NCI-H2196 treated with DMSO at 0.1 percent for 48 hours (cell line): Measurements from ENCODE around the gene C5AR1.
"Not testable (repeated sequence)": the region's sequence is repeated elsewhere in the genome, so short reads cannot be mapped to it uniquely, and the experiment has no call there.

ENCODE experiments used
- DNase-seq: peaks from one replicate; lab custom pipeline; 2025; ENCODE audit not compliant: unreplicated experiment; lab: John Stamatoyannopoulos, UW

The C5AR1 gene

DNA sequence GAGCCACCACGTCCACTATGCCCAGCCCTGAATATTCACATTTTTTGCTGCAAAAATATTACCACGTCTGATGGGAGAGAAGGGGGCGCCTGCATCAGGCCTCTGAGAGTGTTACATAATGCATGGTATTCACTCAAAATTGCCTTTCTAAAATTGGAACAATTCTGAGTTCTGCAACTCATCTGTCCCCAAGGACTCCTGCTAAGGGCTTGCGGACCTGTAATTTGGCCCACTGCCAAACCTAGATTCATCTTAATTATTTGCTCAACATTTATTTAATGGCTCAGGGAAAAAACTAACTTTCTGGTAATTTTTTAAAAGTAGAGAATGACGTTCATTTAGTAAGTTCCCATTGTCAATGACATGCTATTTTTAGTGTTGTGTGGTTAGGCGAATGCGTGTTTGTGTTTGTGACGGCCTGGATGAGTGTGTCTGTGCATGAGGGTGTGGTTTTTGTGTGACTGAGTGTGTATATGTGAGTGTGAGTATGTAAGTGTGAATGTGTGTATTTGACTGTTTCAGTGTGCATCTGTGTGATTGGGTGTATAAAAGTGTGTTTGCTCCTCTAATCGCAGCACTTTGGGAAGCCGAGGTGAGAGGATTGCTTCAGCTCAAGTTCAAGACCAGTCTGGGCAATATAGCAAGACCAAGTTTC is 26.1 kb upstream of the C5AR1 start:
- no peak for DNase-seq

DNA sequence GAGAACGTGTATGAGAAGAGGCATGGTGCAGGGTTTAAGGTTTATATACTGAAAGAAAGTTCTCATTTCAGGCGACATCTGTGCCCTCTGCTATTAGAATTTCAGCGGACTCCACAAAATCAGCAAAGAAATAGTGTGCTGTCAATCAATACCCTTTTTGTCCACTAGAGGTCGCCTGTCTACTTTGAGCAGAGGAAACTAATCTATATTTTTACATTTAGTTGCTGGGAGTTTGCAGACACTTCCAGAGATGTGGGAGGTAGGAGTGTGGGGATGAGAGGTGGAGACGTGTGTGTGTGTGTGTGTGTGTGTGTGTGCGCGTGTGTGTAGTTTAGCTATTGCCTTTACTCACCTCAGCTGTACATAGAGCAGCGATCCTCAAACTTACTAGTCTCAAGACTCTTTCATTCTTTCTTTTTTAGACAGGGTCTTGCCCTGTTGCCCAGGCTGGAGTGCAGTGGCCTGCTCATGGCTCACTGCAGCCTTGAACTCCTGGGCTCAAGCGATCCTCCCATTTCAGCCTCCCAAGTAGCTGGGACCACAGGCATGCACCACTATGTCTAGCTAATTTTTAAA is 25.2 kb upstream of the C5AR1 start:
- DNase-seq, result peak; percentile 44

DNA sequence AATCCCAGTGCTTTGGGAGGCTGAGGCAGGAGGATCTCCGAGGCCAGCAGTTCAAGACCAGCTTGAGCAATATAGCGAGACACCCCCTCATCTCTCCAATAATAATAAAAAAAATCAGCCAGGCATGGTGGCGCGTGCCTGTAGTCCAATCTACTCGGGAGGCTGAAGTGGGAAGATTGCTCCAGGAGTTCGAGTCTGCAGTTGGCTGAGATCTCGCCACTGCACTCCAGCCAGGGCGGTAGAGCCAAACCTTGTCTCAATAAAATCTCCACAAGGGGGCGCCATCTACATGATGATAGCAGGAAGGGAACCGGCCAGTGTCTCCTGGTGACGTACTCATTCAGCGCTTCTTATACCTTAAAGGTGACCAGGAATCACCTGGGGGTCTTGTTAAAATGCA is 13.6 kb upstream of the C5AR1 start:
- DNase-seq, result peak; percentile 80

DNA sequence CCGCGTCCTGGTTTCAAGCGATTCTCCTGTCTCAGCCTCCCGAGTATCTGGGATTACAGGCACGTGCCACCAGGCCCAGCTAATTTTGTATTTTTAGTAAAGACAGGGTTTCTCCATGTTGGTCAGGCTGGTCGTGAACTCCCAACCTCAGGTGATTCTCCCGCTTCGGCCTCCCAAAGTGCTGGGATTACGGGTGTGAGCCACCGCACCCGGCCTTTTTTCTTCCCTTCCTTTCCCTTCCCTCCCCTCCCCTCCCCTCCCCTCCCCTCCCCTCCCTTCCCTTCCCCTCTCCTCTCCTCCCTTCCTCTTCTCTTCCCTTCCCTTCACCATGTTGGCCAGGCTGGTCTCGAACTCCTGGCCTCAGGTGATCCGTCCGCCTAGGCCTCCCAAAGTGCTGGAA is 8.8 kb upstream of the C5AR1 start:
- not testable (repeated sequence) for DNase-seq

DNA sequence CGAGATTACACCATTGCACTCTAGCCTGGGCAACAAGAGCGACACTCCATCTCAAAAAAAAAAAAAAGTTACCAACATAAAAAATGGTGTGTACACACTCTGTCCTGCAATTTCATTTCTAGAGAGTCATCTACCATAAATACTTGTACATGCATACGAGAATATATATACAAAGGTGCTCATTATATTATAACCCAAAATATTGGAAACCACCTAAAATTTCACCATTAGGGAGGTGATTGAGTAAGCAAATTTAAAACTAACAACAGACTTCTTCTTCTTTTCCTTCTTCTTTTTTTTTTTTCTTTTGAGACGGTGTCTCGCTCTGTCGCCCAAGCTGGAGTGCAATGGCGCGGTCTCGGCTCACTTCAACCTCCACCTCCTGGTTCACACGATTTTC is 7.4 kb upstream of the C5AR1 start:
- no peak for DNase-seq

DNA sequence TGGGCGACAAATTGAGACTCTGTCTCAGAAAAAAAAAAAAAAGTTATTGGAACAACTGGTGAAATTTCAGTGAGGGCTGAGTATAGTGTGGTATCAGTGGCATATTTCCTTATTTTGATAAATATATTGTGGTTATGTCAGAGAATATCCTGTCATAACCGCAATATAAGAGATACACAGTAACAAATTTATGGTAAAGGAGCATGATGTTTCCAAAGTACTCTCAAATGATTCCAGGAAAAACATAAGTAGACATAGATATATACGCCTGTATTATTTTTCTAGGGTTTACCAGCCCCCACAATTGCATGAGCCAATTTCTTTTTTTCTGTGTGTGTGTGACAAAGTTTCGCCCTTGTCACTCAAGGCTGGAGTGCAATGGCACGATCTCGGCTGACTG is 5.7 kb upstream of the C5AR1 start:
- no peak for DNase-seq

DNA sequence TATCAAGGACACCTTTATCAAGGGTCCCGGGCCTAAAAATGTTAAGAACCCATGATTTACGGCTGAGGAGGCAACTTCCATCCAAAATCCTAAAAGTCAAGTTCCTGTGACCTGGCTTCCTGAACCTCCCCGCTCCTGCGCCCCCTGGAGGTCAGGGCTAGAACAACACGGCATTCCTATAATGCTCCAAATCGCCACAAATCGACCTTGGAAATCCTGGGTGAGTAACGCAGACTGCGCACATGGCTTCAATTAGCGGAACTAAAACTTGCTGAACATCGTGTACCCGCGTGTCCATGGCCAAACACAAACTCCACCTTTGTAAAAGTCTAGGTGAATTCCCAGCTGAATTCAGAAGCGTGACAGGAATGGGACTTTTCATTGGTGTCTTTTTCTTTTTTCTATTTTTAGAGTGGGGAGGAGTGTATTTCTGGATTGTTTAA is 4.3 kb upstream of the C5AR1 start:
- DNase-seq, result peak; percentile 27

DNA sequence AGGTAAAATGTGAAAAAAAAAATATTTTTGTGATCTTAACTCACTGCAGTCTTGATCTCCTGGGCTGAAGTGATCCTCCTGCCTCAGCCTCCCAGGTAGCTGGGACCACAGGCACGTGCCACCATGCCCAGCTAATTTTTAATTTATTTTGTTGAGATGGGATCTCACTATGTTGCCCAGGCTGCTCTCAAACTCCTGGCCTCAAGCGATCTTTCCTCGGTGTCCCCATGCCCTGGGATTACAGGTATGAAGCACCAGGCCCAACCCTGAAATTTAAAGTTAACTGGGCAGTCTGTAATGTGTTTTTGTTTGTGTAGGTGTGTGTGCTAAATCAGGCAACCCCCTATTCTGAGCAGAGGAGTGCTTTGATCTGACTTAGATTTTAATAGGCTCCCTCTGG is 3.4 kb upstream of the C5AR1 start:
- DNase-seq, result no peak

DNA sequence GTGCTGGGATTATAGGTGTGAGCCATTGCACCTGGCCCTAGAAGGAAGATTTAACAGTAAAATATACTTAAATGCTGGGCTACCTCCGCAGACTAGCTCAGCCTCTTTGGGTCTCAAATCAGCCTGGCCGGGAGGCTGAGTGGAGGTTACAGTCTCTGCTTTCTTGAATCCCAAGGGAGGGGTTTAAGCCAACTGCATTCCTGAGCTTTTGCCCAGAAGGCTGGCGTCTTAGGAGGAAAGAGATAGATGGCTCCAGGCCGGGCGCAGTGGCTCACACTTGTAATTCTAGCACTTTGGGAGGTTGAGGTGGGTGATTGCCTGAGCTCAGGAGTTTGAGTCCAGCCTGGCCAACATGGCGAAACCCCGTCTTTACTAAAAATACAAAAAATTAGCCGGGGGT is 623 bp upstream of the C5AR1 start:
- no peak for DNase-seq

DNA sequence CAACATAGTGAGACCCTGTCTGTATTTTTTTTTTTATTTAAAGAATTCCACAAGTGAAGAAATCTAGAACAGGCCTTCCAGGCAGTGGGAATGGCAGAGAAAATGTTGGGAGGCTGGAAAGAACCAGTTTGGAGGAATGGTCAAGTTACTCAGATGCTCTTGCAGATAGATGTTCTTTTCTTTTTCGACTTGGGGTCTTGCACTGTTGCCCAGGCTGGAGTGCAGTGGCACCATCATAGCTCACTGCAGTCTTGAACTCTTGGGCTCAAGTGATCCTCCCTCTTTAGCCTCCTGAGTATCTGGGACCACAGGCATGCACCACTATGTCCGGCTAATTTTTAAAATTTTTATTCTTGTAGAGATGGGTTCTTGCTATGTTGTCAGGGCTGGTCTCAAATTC is 662 bp downstream of the C5AR1 start:
- no peak for DNase-seq

DNA sequence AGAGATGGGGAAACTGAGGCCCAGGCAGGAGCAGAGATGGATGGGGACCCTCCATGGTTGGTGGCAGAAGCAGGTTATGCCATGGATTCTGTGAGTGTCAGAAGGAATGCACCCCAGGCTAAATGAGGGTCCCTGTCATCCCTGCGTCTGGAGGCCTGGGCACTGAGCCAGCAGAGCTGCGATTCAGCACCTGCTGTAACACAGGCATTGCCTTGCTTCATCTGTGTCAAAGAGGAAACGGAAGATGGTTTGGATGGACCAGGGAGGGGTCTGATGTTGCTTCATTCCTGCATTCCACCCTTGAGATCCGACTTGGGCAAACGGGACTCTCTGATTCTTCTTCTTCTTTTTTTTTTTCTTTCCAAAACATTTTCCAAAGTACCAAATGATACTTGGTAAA is 1.2 kb downstream of the C5AR1 start:
- DNase-seq, result no peak

DNA sequence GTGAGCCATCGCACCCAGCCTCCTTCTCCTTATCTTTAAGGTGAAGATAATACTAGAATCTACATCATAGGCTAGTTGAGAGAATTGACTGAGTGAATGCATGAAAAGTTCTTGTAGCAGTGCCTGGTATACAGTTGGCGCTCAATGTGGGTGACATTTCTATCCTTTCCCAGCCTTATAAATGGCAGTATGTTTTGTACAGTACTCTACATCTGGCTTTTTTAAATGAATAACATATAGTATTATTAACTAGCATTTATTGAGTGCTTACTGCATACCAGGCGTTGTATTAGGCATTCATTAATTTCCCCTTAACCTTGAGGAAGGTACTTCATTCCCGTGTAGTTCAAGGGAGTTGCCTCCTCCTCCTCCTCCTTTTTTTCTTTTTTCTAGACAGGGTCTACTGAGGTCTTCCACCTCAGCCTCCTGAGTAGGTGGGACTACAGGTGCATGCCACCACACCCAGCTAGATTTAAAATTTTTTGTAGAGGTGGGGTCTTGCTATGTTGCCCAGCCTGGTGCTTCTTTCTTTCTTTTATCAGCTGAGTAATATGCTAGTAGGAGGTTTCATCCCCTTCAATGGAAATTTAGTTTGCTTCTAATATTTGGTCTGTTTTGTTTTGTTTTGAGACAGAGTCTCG is 2.8 kb downstream of the C5AR1 start:
- DNase-seq, result no peak

DNA sequence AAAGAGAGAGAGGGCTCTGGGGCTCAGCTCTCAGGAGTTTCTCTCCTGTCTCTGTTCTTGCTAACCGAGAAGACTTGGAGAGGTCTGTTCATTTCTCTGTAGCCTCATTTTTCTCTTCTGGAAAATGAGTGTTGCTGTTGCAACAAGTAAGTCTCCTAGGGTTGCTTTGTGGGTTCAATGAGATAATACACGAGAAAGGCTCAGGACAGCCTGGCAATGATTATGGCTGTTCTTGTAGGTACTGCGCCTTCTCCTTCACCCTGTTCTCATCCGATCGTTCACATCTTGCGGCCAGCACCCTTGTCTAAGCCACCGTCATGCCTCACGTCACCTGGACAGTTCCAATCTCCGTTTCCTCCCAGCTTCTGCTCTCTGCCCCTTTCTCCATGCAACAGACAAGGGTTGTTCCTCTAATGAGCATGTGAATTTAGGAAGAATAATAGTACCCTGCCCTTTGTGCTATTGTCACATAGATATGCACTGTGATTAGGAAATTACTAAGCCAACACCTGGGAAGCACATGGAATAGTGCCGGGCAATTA is 4.2 kb downstream of the C5AR1 start:
- DNase-seq, result no peak

DNA sequence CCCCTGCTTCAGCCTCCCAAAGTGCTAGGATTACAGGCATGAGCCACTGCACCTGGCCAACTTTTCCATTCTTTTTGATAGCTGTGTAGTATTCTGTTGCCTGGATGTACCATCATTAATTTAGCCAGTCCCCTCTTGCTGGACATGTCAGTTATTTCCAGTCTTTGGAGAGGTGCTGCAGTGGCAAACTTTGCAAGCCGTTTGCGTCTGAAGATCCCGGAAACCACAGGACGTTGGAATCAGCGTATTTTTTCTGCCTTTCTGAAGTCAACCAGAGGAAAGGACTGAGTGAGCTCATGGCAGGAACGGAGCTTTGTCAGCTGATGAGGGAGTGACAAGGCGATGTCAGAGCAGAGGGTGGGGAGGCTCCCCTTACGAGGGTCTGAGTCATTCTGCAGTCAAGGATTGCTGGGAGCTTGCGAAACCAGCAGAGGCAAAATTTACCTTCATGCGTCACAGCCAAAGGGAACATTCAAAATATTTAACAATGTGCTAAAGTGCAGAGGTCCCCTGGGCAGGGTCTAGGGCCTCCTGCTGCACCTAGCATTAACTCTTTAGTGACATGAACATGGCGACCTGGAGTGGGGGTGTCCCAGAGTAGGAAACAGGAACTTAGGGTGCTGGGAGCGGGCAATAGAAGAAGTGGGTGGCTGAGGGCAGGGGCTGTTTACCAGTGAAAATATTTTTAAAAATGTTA is 5.6 kb downstream of the C5AR1 start:
- DNase-seq, result no peak

DNA sequence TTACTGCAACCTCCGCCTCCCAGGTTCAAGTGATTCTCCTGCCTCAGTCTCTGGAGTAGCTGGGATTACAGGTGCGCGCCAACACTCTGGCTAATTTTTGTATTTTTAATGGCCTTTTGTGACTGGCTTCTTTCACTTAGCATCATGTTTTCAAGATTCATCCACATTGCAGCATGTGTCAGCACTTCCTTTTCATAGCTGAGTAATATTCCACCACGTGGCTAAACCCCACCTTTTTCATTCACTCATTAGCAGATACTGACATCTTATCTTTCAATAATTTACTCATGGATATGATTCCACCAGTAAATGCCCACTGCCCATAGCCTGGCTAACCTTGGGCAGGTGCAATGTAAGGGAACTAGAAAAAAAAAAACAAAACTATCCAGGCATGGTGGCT is 6.9 kb downstream of the C5AR1 start:
- no peak for DNase-seq

DNA sequence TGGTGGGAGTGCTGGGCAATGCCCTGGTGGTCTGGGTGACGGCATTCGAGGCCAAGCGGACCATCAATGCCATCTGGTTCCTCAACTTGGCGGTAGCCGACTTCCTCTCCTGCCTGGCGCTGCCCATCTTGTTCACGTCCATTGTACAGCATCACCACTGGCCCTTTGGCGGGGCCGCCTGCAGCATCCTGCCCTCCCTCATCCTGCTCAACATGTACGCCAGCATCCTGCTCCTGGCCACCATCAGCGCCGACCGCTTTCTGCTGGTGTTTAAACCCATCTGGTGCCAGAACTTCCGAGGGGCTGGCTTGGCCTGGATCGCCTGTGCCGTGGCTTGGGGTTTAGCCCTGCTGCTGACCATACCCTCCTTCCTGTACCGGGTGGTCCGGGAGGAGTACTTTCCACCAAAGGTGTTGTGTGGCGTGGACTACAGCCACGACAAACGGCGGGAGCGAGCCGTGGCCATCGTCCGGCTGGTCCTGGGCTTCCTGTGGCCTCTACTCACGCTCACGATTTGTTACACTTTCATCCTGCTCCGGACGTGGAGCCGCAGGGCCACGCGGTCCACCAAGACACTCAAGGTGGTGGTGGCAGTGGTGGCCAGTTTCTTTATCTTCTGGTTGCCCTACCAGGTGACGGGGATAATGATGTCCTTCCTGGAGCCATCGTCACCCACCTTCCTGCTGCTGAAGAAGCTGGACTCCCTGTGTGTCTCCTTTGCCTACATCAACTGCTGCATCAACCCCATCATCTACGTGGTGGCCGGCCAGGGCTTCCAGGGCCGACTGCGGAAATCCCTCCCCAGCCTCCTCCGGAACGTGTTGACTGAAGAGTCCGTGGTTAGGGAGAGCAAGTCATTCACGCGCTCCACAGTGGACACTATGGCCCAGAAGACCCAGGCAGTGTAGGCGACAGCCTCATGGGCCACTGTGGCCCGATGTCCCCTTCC is 10.5 kb downstream of the C5AR1 start:
- no peak for DNase-seq

DNA sequence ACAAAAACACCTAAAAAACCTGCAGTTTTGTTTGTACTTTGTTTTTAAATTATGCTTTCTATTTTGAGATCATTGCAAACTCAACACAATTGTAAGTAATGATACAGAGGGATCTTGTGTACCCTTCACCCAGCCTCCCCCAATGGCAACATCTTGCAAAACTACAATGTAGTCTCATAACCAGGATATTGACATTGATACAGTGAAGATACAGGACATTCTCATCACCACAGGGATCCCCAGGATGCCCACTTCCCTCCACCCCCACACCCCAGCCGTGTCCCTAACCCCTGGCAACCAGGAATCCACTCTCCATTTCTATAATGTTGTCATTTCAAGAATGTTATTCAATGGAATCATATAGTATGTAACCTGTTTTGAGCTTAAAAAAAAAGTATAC is 12.0 kb downstream of the C5AR1 start:
- DNase-seq, result no peak

DNA sequence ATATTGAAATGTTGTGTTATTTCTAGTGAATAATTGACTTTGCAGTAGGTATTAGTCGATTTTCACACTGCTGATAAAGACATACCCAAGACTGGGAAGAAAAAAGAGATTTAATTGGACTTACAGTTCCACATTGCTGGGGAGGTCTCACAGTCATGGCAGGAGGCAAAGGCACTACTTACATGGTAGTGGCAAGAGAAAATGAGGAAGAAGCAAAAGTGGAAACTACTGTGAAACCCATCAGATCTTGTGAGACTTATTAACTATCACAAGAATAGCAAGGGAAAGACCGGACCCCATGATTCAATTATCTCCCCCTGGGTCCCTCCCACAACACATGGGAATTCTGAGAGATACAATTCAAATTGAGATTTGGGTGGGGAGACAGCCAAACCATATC is 12.4 kb downstream of the C5AR1 start:
- no peak for DNase-seq

DNA sequence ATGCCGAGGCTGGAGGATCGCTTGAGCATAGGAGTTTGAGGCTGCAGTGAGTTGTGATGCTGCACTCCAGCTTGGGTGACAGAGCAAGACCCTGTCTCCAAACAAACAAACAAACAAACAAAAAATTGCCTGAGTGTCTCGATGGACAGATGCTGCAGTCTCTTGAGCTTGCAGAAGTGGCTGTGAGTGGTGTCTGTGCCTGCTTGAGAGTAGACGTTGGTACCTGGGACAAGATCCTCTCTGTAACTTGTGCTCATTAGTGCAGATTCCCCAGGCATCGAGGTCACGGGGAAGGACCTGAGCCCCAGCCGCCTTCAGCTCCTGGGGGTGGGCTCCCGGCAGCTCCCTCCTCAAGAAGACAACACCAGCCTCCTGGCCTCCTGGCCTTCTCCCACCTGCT is 13.7 kb downstream of the C5AR1 start:
- DNase-seq, result no peak

DNA sequence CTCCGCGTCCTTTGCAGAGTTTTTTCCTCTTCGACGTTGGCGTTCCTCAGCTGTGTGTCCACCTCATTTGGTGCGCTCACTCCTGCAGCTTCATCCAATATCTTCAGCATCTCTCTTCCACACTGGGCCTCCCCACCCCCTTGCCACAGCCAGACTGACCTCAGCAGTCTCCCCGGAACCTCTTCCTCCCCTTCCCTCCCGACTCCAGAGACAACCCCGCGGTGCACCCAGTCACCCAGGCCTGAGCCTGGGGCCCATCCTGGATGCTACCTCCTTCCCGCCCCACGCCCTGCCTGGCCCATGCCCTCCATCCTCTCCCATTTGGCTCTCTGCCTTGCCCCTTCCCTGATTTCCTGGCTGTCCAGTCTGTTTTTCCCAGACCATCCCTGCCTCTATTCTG is 14.2 kb downstream of the C5AR1 start:
- no peak for DNase-seq

DNA sequence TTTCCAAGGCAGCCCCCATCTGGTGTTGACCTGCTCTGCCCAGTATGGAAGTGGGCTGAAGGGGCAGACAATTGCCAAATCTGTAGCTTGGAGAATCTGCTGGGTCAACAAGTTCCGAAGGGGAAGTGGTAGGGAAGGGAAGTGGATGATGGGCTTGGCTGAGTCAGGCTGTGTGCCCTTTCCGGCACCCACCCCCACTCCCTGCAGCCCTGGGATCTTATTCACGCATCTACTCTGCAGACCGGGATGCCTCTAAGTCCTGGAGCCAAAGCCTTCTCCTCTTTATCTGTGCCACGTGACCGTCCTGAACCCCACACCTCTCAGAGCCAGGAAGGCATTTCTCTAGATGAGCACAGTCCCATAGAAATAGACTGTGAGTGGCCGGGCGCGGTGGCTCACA is 14.8 kb downstream of the C5AR1 start:
- no peak for DNase-seq
